Measurements from ENCODE around the gene IDH3B.
"Not testable (repeated sequence)": the region's sequence is repeated elsewhere in the genome, so short reads cannot be mapped to it uniquely, and the experiment has no call there.

Gene IDH3B

DNA sequence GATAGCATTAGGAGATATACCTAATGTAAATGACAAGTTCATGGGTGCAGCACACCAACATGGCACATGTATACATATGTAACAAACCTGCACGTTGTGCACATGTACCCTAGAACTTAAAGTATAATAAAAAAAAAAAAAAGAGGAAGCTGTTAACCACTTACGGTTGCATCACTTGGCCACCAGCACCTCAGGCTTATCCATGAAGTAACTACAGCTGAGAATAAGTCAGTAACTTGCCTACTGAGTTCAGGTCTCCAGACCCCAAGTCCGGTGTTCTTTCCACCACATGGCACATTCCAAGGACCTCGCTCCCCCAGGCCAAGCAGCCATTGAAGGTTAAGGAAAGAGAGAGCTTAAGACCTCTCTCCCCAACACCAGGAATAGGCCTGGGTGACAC is 20.8 kb upstream of the IDH3B start:
- not testable (repeated sequence) for H3K27ac ChIP-seq (ENCODE audit: low read depth, low read length, severe bottlenecking); H3K9me3 ChIP-seq (ENCODE audit: control insufficient read depth, low read length); H3K36me3 ChIP-seq (ENCODE audit: control insufficient read depth, insufficient read depth, low read length); H3K4me3 ChIP-seq (ENCODE audit: extremely low read depth, insufficient read depth, low read length, poor library complexity, severe bottlenecking); H3K4me1 ChIP-seq (ENCODE audit: control insufficient read depth, insufficient read depth, low read length, poor library complexity, severe bottlenecking)
- 80% methylated on average over 1 of the region's 4 CpGs; no CpG with 5 or more reads in 1 of the 2 experiments for WGBS, 2 experiments (ENCODE audit: insufficient coverage in 2 of 2)

GRCh38 chr20:2682040-2682439 is 18.0 kb upstream of the IDH3B start:
- H3K36me3 ChIP-seq (ENCODE audit: control insufficient read depth, insufficient read depth, low read length); H3K27ac ChIP-seq (ENCODE audit: low read depth, low read length, severe bottlenecking); H3K4me3 ChIP-seq (ENCODE audit: extremely low read depth, insufficient read depth, low read length, poor library complexity, severe bottlenecking); H3K9me3 ChIP-seq (ENCODE audit: control insufficient read depth, low read length); H3K4me1 ChIP-seq (ENCODE audit: control insufficient read depth, insufficient read depth, low read length, poor library complexity, severe bottlenecking): not testable (repeated sequence)
- 89% methylated on average over 2 to 3 of the region's 3 CpGs for WGBS, 2 experiments (ENCODE audit: insufficient coverage in 2 of 2)

- Histone ChIP-seq H3K4me1 (ENCODE audit: control insufficient read depth, insufficient read depth, low read length, poor library complexity, severe bottlenecking) (no peaks in the 10 kb centered on the region), H3K27ac (ENCODE audit: low read depth, low read length, severe bottlenecking) (no peak overlapping the region), H3K36me3 (ENCODE audit: control insufficient read depth, insufficient read depth, low read length) (no peaks in the 10 kb centered on the region), H3K4me3 (ENCODE audit: extremely low read depth, insufficient read depth, low read length, poor library complexity, severe bottlenecking) (no peak overlapping the region), H3K9me3 (ENCODE audit: control insufficient read depth, low read length) (no peaks in the 10 kb centered on the region)
- 79 to 82% methylated on average over 1 to 2 of the region's 4 CpGs for WGBS, 2 experiments (ENCODE audit: insufficient coverage in 2 of 2)
Observed at GRCh38 chr20:2680046-2680445, 16.0 kb upstream of the IDH3B start.

- Histone ChIP-seq H3K36me3 (ENCODE audit: control insufficient read depth, insufficient read depth, low read length) (no peaks in the 10 kb centered on the region), H3K27ac (ENCODE audit: low read depth, low read length, severe bottlenecking) (no peak overlapping the region), H3K4me1 (ENCODE audit: control insufficient read depth, insufficient read depth, low read length, poor library complexity, severe bottlenecking) (no peaks in the 10 kb centered on the region), H3K4me3 (ENCODE audit: extremely low read depth, insufficient read depth, low read length, poor library complexity, severe bottlenecking) (no peak overlapping the region), H3K9me3 (ENCODE audit: control insufficient read depth, low read length) (no peaks in the 10 kb centered on the region)
- 85 to 89% methylated on average over 3 to 4 of the region's 4 CpGs for WGBS, 2 experiments (ENCODE audit: insufficient coverage in 2 of 2)
Observed at GRCh38 chr20:2673453-2673852, 9.4 kb upstream of the IDH3B start.

GRCh38 chr20:2672446-2672845 is 8.4 kb upstream of the IDH3B start:
- WGBS, 2 experiments (ENCODE audit: insufficient coverage in 2 of 2) = 80 to 84% methylated on average over 3 of the region's 3 CpGs
- H3K4me1 ChIP-seq (ENCODE audit: control insufficient read depth, insufficient read depth, low read length, poor library complexity, severe bottlenecking) = no peaks in the 10 kb centered on the region

DNA sequence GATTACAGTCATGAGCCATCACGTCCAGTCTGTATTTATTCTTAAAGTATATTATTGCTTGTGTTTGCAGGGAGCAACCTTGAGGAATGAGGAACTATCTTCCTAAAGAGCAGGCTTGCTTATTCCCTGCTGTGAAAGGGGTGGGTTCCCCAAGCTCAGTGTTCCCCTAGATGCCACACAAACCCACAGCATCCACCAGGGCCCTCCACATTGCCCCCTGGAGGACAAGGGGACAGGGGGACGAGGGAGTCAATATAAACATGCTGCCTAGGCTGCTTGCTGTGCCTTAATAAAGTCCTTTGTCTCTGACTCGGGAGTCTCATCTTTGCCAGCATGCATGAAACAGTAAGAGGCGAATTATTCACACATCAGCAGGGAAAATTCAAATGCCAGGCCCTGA is 8.0 kb upstream of the IDH3B start:
- no peak overlapping the region for H3K4me3 ChIP-seq (ENCODE audit: extremely low read depth, insufficient read depth, low read length, poor library complexity, severe bottlenecking)
- WGBS, 2 experiments (ENCODE audit: insufficient coverage in 2 of 2) = 20 to 26% methylated on average over 3 of the region's 4 CpGs
- no peak overlapping the region for H3K27ac ChIP-seq (ENCODE audit: low read depth, low read length, severe bottlenecking)
- H3K4me1 ChIP-seq (ENCODE audit: control insufficient read depth, insufficient read depth, low read length, poor library complexity, severe bottlenecking) = no peaks in the 10 kb centered on the region
- H3K36me3 ChIP-seq (ENCODE audit: control insufficient read depth, insufficient read depth, low read length) = no peaks in the 10 kb centered on the region
- no peaks in the 10 kb centered on the region for H3K9me3 ChIP-seq (ENCODE audit: control insufficient read depth, low read length)

More at GRCh38 chr20:2672446-2672845, 8.4 kb upstream of the IDH3B start:
- no peak overlapping the region for H3K27ac ChIP-seq (ENCODE audit: low read depth, low read length, severe bottlenecking)
- no peaks in the 10 kb centered on the region for H3K36me3 ChIP-seq (ENCODE audit: control insufficient read depth, insufficient read depth, low read length)
- H3K9me3 ChIP-seq (ENCODE audit: control insufficient read depth, low read length) = no peaks in the 10 kb centered on the region
- no peak overlapping the region for H3K4me3 ChIP-seq (ENCODE audit: extremely low read depth, insufficient read depth, low read length, poor library complexity, severe bottlenecking)

- Histone ChIP-seq H3K36me3 (ENCODE audit: control insufficient read depth, insufficient read depth, low read length) (peaks cover 39% of the 10 kb centered on the region), H3K4me3 (ENCODE audit: extremely low read depth, insufficient read depth, low read length, poor library complexity, severe bottlenecking) (peak overlapping the region; percentile 90), H3K27ac (ENCODE audit: low read depth, low read length, severe bottlenecking) (peak overlapping the region; percentile 89), H3K4me1 (ENCODE audit: control insufficient read depth, insufficient read depth, low read length, poor library complexity, severe bottlenecking) (no peaks in the 10 kb centered on the region), H3K9me3 (ENCODE audit: control insufficient read depth, low read length) (no peaks in the 10 kb centered on the region)
- WGBS, 2 experiments (ENCODE audit: insufficient coverage in 2 of 2) = 0 to 10% methylated on average over 5 to 6 of the region's 13 CpGs
Observed at GRCh38 chr20:2663364-2663886, 591 bp downstream of the IDH3B start.

DNA sequence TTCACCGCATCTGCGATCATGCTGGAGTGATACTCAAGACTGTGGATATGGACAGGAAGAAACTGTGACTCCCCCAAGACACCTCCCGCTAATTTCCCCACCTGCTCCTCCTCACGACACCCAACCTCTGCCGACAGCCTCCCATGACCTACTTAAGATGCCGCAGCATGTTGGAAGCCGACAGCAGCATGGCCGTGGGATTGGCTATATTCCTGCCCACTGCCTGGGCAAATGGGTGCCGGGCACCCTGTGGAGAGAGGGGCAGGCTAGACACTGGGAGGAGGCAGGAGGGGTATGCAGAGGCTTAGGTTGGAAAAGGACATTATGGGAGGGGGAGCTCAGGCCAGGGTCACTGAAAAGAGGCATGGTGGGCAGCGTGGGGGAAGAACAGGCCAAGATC is 4.5 kb downstream of the IDH3B start:
- H3K36me3 ChIP-seq (ENCODE audit: control insufficient read depth, insufficient read depth, low read length) = peaks cover 78% of the 10 kb centered on the region

GRCh38 chr20:2658414-2659354 is 5.3 kb downstream of the IDH3B start:
- Histone ChIP-seq H3K9me3 (ENCODE audit: control insufficient read depth, low read length) (no peaks in the 10 kb centered on the region), H3K4me1 (ENCODE audit: control insufficient read depth, insufficient read depth, low read length, poor library complexity, severe bottlenecking) (peaks cover 11% of the 10 kb centered on the region), H3K36me3 (ENCODE audit: control insufficient read depth, insufficient read depth, low read length) (peaks cover 87% of the 10 kb centered on the region), H3K4me3 (ENCODE audit: extremely low read depth, insufficient read depth, low read length, poor library complexity, severe bottlenecking) (no peak overlapping the region), H3K27ac (ENCODE audit: low read depth, low read length, severe bottlenecking) (peak overlapping the region; percentile 29)
- WGBS, 2 experiments (ENCODE audit: insufficient coverage in 2 of 2) = 86 to 88% methylated on average over 12 of the region's 13 CpGs

More for the DNA sequence above, 4.5 kb downstream of the IDH3B start:
- Histone ChIP-seq H3K4me3 (ENCODE audit: extremely low read depth, insufficient read depth, low read length, poor library complexity, severe bottlenecking) (no peak overlapping the region), H3K27ac (ENCODE audit: low read depth, low read length, severe bottlenecking) (no peak overlapping the region), H3K4me1 (ENCODE audit: control insufficient read depth, insufficient read depth, low read length, poor library complexity, severe bottlenecking) (peaks cover 3% of the 10 kb centered on the region), H3K9me3 (ENCODE audit: control insufficient read depth, low read length) (no peaks in the 10 kb centered on the region)
- 98% methylated on average over 8 of the region's 10 CpGs for WGBS, 2 experiments (ENCODE audit: insufficient coverage in 2 of 2)

GRCh38 chr20:2657674-2658073 is 6.3 kb downstream of the IDH3B start:
- peaks cover 92% of the 10 kb centered on the region for H3K36me3 ChIP-seq (ENCODE audit: control insufficient read depth, insufficient read depth, low read length)
- peaks cover 12% of the 10 kb centered on the region for H3K4me1 ChIP-seq (ENCODE audit: control insufficient read depth, insufficient read depth, low read length, poor library complexity, severe bottlenecking)
- H3K27ac ChIP-seq (ENCODE audit: low read depth, low read length, severe bottlenecking) = no peak overlapping the region
- H3K4me3 ChIP-seq (ENCODE audit: extremely low read depth, insufficient read depth, low read length, poor library complexity, severe bottlenecking) = no peak overlapping the region
- 88 to 100% methylated on average over 1 of the region's 5 CpGs for WGBS, 2 experiments (ENCODE audit: insufficient coverage in 2 of 2)
- no peaks in the 10 kb centered on the region for H3K9me3 ChIP-seq (ENCODE audit: control insufficient read depth, low read length)

GRCh38 chr20:2657241-2657640 is 6.8 kb downstream of the IDH3B start:
- no peak overlapping the region for H3K4me3 ChIP-seq (ENCODE audit: extremely low read depth, insufficient read depth, low read length, poor library complexity, severe bottlenecking)
- no peaks in the 10 kb centered on the region for H3K9me3 ChIP-seq (ENCODE audit: control insufficient read depth, low read length)
- peaks cover 12% of the 10 kb centered on the region for H3K4me1 ChIP-seq (ENCODE audit: control insufficient read depth, insufficient read depth, low read length, poor library complexity, severe bottlenecking)
- 96% methylated on average over 2 of the region's 5 CpGs; no CpG with 5 or more reads in 1 of the 2 experiments for WGBS, 2 experiments (ENCODE audit: insufficient coverage in 2 of 2)
- H3K27ac ChIP-seq (ENCODE audit: low read depth, low read length, severe bottlenecking) = no peak overlapping the region
- peaks cover 89% of the 10 kb centered on the region for H3K36me3 ChIP-seq (ENCODE audit: control insufficient read depth, insufficient read depth, low read length)

All from mesodermal cell (in vitro differentiated cells).